GM12875 (cell line): Measurements from ENCODE around the gene SSNA1.

Source experiments
- H3K4me3 ChIP-seq: one replicate; pipeline ENCODE4 v1.5.1; 2011; ENCODE audit warnings: low read depth, low read length, control low read depth
- TF ChIP-seq, protein P1 (sequence below): IDR thresholded peaks from 2 replicates; pipeline ENCODE4 v1.5.1; 2011; ENCODE audit warnings: low read depth, mild to moderate bottlenecking, control low read depth, inconsistent platforms, low read length, moderate library complexity, borderline replicate concordance; ENCODE audit not compliant: insufficient read depth

SSNA1 gene

GRCh38 chr9:137148242-137148641 is 40.2 kb upstream of the SSNA1 start:
- TF ChIP-seq, protein P1, sequence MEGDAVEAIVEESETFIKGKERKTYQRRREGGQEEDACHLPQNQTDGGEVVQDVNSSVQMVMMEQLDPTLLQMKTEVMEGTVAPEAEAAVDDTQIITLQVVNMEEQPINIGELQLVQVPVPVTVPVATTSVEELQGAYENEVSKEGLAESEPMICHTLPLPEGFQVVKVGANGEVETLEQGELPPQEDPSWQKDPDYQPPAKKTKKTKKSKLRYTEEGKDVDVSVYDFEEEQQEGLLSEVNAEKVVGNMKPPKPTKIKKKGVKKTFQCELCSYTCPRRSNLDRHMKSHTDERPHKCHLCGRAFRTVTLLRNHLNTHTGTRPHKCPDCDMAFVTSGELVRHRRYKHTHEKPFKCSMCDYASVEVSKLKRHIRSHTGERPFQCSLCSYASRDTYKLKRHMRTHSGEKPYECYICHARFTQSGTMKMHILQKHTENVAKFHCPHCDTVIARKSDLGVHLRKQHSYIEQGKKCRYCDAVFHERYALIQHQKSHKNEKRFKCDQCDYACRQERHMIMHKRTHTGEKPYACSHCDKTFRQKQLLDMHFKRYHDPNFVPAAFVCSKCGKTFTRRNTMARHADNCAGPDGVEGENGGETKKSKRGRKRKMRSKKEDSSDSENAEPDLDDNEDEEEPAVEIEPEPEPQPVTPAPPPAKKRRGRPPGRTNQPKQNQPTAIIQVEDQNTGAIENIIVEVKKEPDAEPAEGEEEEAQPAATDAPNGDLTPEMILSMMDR: no peak
- H3K4me3 ChIP-seq: no peak overlapping the region

GRCh38 chr9:137148661-137149060 is 39.8 kb upstream of the SSNA1 start:
- no peak overlapping the region for H3K4me3 ChIP-seq
- TF ChIP-seq, protein P1: no peak

- no peak overlapping the region for H3K4me3 ChIP-seq
- TF ChIP-seq, protein P1: no peak
Measured at GRCh38 chr9:137149363-137149762, 39.1 kb upstream of the SSNA1 start.

- TF ChIP-seq, protein P1: no peak
- H3K4me3 ChIP-seq: peak overlapping the region; percentile 15
Measured at GRCh38 chr9:137149942-137150616, 38.4 kb upstream of the SSNA1 start.

DNA sequence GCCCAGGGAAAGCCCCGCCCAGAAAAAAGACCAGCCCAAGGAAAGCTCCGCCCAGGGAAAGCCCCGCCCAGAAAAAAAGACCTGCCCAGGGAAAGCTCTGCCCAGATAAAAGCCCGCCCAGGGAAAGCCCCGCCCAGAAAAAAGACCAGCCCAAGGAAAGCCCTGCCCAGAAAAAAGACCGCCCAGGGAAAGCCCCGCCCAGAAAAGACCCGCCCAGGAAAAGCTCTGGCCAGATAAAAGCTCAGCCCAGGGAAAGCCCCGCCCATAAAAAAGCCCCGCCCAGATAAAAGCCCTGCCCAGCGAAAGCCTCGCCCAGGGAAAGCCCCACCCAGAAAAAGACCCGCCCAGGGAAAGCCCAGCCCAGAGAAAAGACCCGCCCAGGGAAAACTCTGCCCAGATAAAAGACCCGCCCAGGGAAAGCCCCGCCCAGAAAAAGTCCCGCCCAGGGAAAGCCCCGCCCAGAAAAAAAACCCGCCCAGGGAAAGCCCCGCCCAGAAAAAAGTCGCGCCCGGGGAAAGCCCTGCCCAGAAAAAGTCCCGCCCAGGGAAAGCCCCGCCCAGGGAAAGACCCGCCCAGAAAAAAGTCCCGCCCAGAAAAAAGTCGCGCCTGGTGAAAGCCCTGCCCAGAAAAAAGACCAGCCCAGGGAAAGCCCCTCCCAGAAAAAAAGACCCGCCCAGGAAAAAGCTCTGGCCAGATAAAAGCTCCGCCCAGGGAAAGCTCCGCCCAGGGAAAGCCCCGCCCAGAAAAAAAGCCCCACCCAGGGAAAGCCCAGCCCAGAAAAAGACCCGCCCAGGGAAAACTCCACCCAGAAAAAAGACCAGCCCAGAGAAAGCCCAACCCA is 37.6 kb upstream of the SSNA1 start:
- TF ChIP-seq, protein P1: no peak

GRCh38 chr9:137152844-137153405 is 35.6 kb upstream of the SSNA1 start:
- H3K4me3 ChIP-seq: no peak overlapping the region
- TF ChIP-seq, protein P1: no peak

More for the DNA sequence above, 37.6 kb upstream of the SSNA1 start:
- no peak overlapping the region for H3K4me3 ChIP-seq
